ENCODE results near the gene MPP3.
"Not testable (repeated sequence)": the region's sequence is repeated elsewhere in the genome, so short reads cannot be mapped to it uniquely, and the experiment has no call there.

MPP3 gene

GRCh38 chr17:43801844-43802243, 31.1 kb downstream of the MPP3 start:
- DNase-seq = no peak

GRCh38 chr17:43800736-43801135, 32.2 kb downstream of the MPP3 start:
- DNase-seq = no peak

- no peak for DNase-seq
These were observed 33.9 kb downstream of the MPP3 start for GRCh38 chr17:43799047-43799446.

- not testable (repeated sequence) for DNase-seq
These were observed 34.9 kb downstream of the MPP3 start for GRCh38 chr17:43798024-43798423.

- not testable (repeated sequence) for DNase-seq
These were observed 40.3 kb downstream of the MPP3 start for GRCh38 chr17:43792668-43793067.

- DNase-seq = no peak
These were observed 41.4 kb downstream of the MPP3 start for GRCh38 chr17:43791589-43791988.

- DNase-seq = no peak
These were observed 42.5 kb downstream of the MPP3 start for GRCh38 chr17:43790311-43790940.

GRCh38 chr17:43789482-43789881, 43.5 kb downstream of the MPP3 start:
- DNase-seq = no peak

GRCh38 chr17:43788540-43788939, 44.4 kb downstream of the MPP3 start:
- DNase-seq = no peak

GRCh38 chr17:43787728-43788127, 45.2 kb downstream of the MPP3 start:
- DNase-seq = no peak

- no peak for DNase-seq
These were observed 48.3 kb downstream of the MPP3 start for GRCh38 chr17:43784628-43785101.

- DNase-seq = no peak
These were observed 48.9 kb downstream of the MPP3 start for GRCh38 chr17:43784068-43784467.

- no peak for DNase-seq
These were observed 49.8 kb downstream of the MPP3 start for GRCh38 chr17:43782913-43783680.

- DNase-seq = no peak
These were observed 52.8 kb downstream of the MPP3 start, which contains the start of gene CFAP97D1 for GRCh38 chr17:43780135-43780534. CFAP97D1 (plus strand) TSS chr17:43780435; CDS start chr17:43780463, 28 bp downstream.

- no peak for DNase-seq
These were observed 53.5 kb downstream of the MPP3 start for GRCh38 chr17:43779145-43780125.

- DNase-seq = peak; percentile 77 to 85
These were observed 54.4 kb downstream of the MPP3 start, which contains the start of gene DUSP3 for GRCh38 chr17:43778337-43779144. DUSP3 (minus strand) TSS chr17:43778977; CDS start chr17:43778924, 53 bp downstream.

- no peak for DNase-seq
These were observed 58.4 kb downstream of the MPP3 start for GRCh38 chr17:43774304-43775250.

GRCh38 chr17:43772877-43773648, 59.9 kb downstream of the MPP3 start:
- no peak for DNase-seq

GRCh38 chr17:43771463-43771862, 61.5 kb downstream of the MPP3 start:
- no peak for DNase-seq

GRCh38 chr17:43770957-43771356, 62.0 kb downstream of the MPP3 start:
- DNase-seq = no peak

Data from activated T-cell treated with anti-CD3 and anti-CD28 coated beads, Interleukin-2, amount 50 U/mL, for 48 hours (primary cell).